ENCODE data around the gene WNT1.

GRCh38 chr12:49024543-49024942 lies 46.4 kb downstream of the WNT1 start:
- no peak for TF ChIP-seq EZH2 (IDR thresholded peaks at IDR 0.05)
- TF ChIP-seq POLR2AphosphoS5 (IDR thresholded peaks at IDR 0.05; ENCODE audit: borderline replicate concordance, low read depth, low read length) = no peak
- no peak for TF ChIP-seq FOXP2 (optimal IDR thresholded peaks at IDR 0.05; ENCODE audit: control extremely low read depth, extremely low read length, insufficient read depth)
